ENCODE measurements around the gene SEMA5B. TPM values are rescaled to one million over a fixed set of nuclear protein-coding genes. Genes with fewer than 3 reads are reported as not detected.

The SEMA5B gene
- total and polyA plus RNA-seq, 4 donors: 0.20 to 1.1 (median 0.23) TPM

GRCh38 chr3:122911901-122912300 lies 115.7 kb downstream of the SEMA5B start (continued):
- TF ChIP-seq CTCF (IDR thresholded peaks at IDR 0.05; ENCODE audit: low read depth, low read length, missing input control) (no peak), SP1 (IDR thresholded peaks at IDR 0.05) (no peak)

- 90% methylated on average over 3 of the region's 3 CpGs for WGBS
- Histone ChIP-seq H3K27ac (ENCODE audit: low read depth in 1 of 2, low read length in 2 of 2) (no peak overlapping the region), H3K9ac (ENCODE audit: low read depth in 1 of 2, low read length in 2 of 2) (no peak overlapping the region), H3K36me3 (ENCODE audit: control insufficient read depth in 4 of 4, insufficient read depth in 3 of 4, low read depth in 1 of 4, low read length in 3 of 4) (no peaks in the 10 kb centered on the region), H3K9me3 (ENCODE audit: control insufficient read depth in 4 of 4, low read length in 3 of 4) (peaks cover 0 to 2% (median 0%) of the 10 kb centered on the region in 4 donors), H3K4me1 (ENCODE audit: control insufficient read depth in 4 of 4, insufficient read depth in 4 of 4, low read length in 3 of 4) (no peaks in the 10 kb centered on the region), H3K27me3 (ENCODE audit: control insufficient read depth in 4 of 4, insufficient read depth in 4 of 4, low read length in 3 of 4) (peaks cover 0 to 2% (median 0%) of the 10 kb centered on the region in 4 donors), H3K4me3 (ENCODE audit: low read depth in 1 of 3, low read length in 3 of 3) (no peak overlapping the region)
- DNase-seq (ENCODE audit: low spot score): no peak
- no peak for TF ChIP-seq HNF4G (IDR thresholded peaks at IDR 0.05)
- TF ChIP-seq FOXA1 (IDR thresholded peaks at IDR 0.05): no peak
- TF ChIP-seq REST (IDR thresholded peaks at IDR 0.05): no peak
- no peak for TF ChIP-seq JUND (IDR thresholded peaks at IDR 0.05)
- TF ChIP-seq RAD21 (IDR thresholded peaks at IDR 0.05): no peak
- no peak for TF ChIP-seq HNF4A (conservative IDR thresholded peaks at IDR 0.05)
- TF ChIP-seq EGR1 (IDR thresholded peaks at IDR 0.05; ENCODE audit: low read depth in 2 of 2): no peak
These were observed 119.3 kb downstream of the SEMA5B start for GRCh38 chr3:122908251-122908650.

GRCh38 chr3:122907471-122907870 lies 120.1 kb downstream of the SEMA5B start:
- H3K27me3 ChIP-seq (ENCODE audit: control insufficient read depth in 4 of 4, insufficient read depth in 4 of 4, low read length in 3 of 4): no peaks in the 10 kb centered on the region
- TF ChIP-seq FOXA2 (IDR thresholded peaks at IDR 0.05): no peak
- no peak for TF ChIP-seq CTCF (IDR thresholded peaks at IDR 0.05; ENCODE audit: low read depth, low read length, missing input control)
- no peaks in the 10 kb centered on the region for H3K4me1 ChIP-seq (ENCODE audit: control insufficient read depth in 4 of 4, insufficient read depth in 4 of 4, low read length in 3 of 4)
- no peaks in the 10 kb centered on the region for H3K36me3 ChIP-seq (ENCODE audit: control insufficient read depth in 4 of 4, insufficient read depth in 3 of 4, low read depth in 1 of 4, low read length in 3 of 4)
- H3K9ac ChIP-seq (ENCODE audit: low read depth in 1 of 2, low read length in 2 of 2): no peak overlapping the region
- H3K27ac ChIP-seq (ENCODE audit: low read depth in 1 of 2, low read length in 2 of 2): no peak overlapping the region
- no peak overlapping the region for H3K4me3 ChIP-seq (ENCODE audit: low read depth in 1 of 3, low read length in 3 of 3)
- 95% methylated on average over 4 of the region's 4 CpGs for WGBS
- peaks cover 0 to 2% (median 0%) of the 10 kb centered on the region in 4 donors for H3K9me3 ChIP-seq (ENCODE audit: control insufficient read depth in 4 of 4, low read length in 3 of 4)
- DNase-seq (ENCODE audit: low spot score): no peak

Measured in liver (tissue), 9 donors.